SK-N-SH (cell line): Measurements from ENCODE around the gene KRTAP9-8. TPM values are rescaled to one million over a fixed set of nuclear protein-coding genes. Genes with fewer than 3 reads are reported as not detected.

Experiments
- CTCF ChIA-PET: fragments of 300-600, 350-600 bp; formaldehyde crosslinking; extraction: SDS; loops from one replicate; lab custom pipeline; 2021; lab: Yijun Ruan, JAX
- POLR2A ChIA-PET: fragments of 350-600 bp; sonication (Branson Sonifier 250); formaldehyde crosslinking; extraction: SDS; loops from one replicate; lab custom pipeline; 2020; ENCODE audit warnings: antibody characterized with exemption, inconsistent platforms; lab: Yijun Ruan, JAX
- DNase-seq: peaks from one replicate; pipeline ENCODE4 v3.0.0; 2012
- H2AFZ ChIP-seq: fragments of 200-600 bp; sonication (generic); 2 replicates; pipeline ENCODE4 v1.8.1; 2016; ENCODE audit warnings: antibody characterized with exemption, mild to moderate bottlenecking, low read depth
- H3F3A ChIP-seq: fragments of 200-600 bp; sonication (generic); replicated peaks from 2 replicates; pipeline ENCODE3; 2016; ENCODE audit warnings: antibody characterized with exemption, mild to moderate bottlenecking; ENCODE audit not compliant: insufficient read depth
- H3K27ac ChIP-seq, 2 experiments: fragments of 200-500 bp in 1 of 2; fragments of 200-600 bp in 1 of 2; sonication (Bioruptor generic) in 1 of 2; sonication (generic), shearing (Covaris generic) in 1 of 2; 2 replicates each; pipeline versions ENCODE4 v1.5.1 to v1.6.1; 2014 to 2016; ENCODE audit warnings: low read depth in 2 of 2, inconsistent platforms in 1 of 2, low read length in 1 of 2, mild to moderate bottlenecking in 1 of 2, mixed read lengths in 1 of 2
- H3K27me3 ChIP-seq: fragments of 200-600 bp; sonication (generic), shearing (Covaris generic); 2 replicates; pipeline ENCODE4 v1.6.1; 2016; ENCODE audit warnings: mixed run types; ENCODE audit not compliant: insufficient read depth
- H3K36me3 ChIP-seq, 2 experiments: fragments of 200-500 bp in 1 of 2; fragments of 200-600 bp in 1 of 2; sonication (Bioruptor generic) in 1 of 2; sonication (generic) in 1 of 2; replicated peaks in 1 of 2; 2 replicates each; pipeline versions ENCODE3 to v1.5.1; 2014 to 2016; ENCODE audit warnings: low read length in 1 of 2, mild to moderate bottlenecking in 1 of 2; ENCODE audit not compliant: insufficient read depth in 2 of 2, control insufficient read depth in 1 of 2
- H3K4me1 ChIP-seq, 2 experiments: fragments of 200-500 bp in 1 of 2; fragments of 200-600 bp in 1 of 2; sonication (Bioruptor generic) in 1 of 2; sonication (generic), shearing (Covaris generic) in 1 of 2; 2 replicates each; pipeline versions ENCODE4 v1.5.1 to v1.6.1; 2014 to 2016; ENCODE audit warnings: low read depth in 1 of 2, low read length in 1 of 2, mixed run types in 1 of 2; ENCODE audit not compliant: insufficient read depth in 2 of 2, control insufficient read depth in 1 of 2
- H3K4me2 ChIP-seq: fragments of 200-600 bp; sonication (generic), shearing (Covaris generic); 2 replicates; pipeline ENCODE4 v1.6.1; 2017; ENCODE audit warnings: mixed run types
- H3K4me3 ChIP-seq, 2 experiments: fragments of 200-500 bp in 1 of 2; fragments of 200-600 bp in 1 of 2; sonication (Bioruptor generic) in 1 of 2; sonication (generic), shearing (Covaris generic) in 1 of 2; 2 replicates each; pipeline versions ENCODE4 v1.5.1 to v1.8.1; 2014 to 2016; ENCODE audit warnings: low read depth in 2 of 2, inconsistent platforms in 1 of 2, low read length in 1 of 2, mild to moderate bottlenecking in 1 of 2, mixed read lengths in 1 of 2, moderate library complexity in 1 of 2
- H3K79me2 ChIP-seq: fragments of 200-600 bp; sonication (generic); 2 replicates; pipeline ENCODE4 v1.8.1; 2017; ENCODE audit warnings: mild to moderate bottlenecking; ENCODE audit not compliant: insufficient read depth
- H3K9ac ChIP-seq: fragments of 200-600 bp; sonication (generic); 2 replicates; pipeline ENCODE4 v1.6.1; 2017; ENCODE audit warnings: mixed run types
- H3K9me2 ChIP-seq: fragments of 200-600 bp; sonication (generic); 2 replicates; pipeline ENCODE4 v1.6.1; 2017; ENCODE audit warnings: mixed run types
- H3K9me3 ChIP-seq: fragments of 200-600 bp; sonication (generic); 2 replicates; pipeline ENCODE4 v1.6.1; 2017; ENCODE audit warnings: mixed run types, mild to moderate bottlenecking, moderate library complexity
- H4K20me1 ChIP-seq: fragments of 200-600 bp; sonication (generic); 2 replicates; pipeline ENCODE4 v1.6.1; 2017; ENCODE audit warnings: mild to moderate bottlenecking, mixed run types; ENCODE audit not compliant: insufficient read depth
- EP300 ChIP-seq, 2 experiments: IDR thresholded peaks; 2 replicates each; pipeline versions ENCODE4 v1.4.0 to v1.6.1; 2012; ENCODE audit warnings: borderline replicate concordance in 1 of 2, low read depth in 1 of 2, low read length in 1 of 2
- EZH2phosphoT487 ChIP-seq: fragments of 200-600 bp; sonication (generic); IDR thresholded peaks from 2 replicates; pipeline ENCODE4 v1.6.1; 2017; ENCODE audit warnings: low read depth, mixed run types, mild to moderate bottlenecking, antibody characterized with exemption, moderate library complexity, borderline replicate concordance
- FOSL2 ChIP-seq: IDR thresholded peaks from 2 replicates; pipeline ENCODE4 v1.4.0; 2012; ENCODE audit warnings: low read depth, mild to moderate bottlenecking, moderate library complexity, borderline replicate concordance
- FOXM1 ChIP-seq: IDR thresholded peaks from 2 replicates; pipeline ENCODE4 v1.4.0; 2012; ENCODE audit warnings: low read depth, mild to moderate bottlenecking
- GATA2 ChIP-seq: sonication (generic); formaldehyde crosslinking; IDR thresholded peaks from 2 replicates; pipeline ENCODE4 v1.5.0; 2020; ENCODE audit warnings: mild to moderate bottlenecking, missing genetic modification reagents
- JUND ChIP-seq: IDR thresholded peaks from 2 replicates; pipeline ENCODE4 v1.4.0; 2012
- MXI1 ChIP-seq: IDR thresholded peaks from 2 replicates; pipeline ENCODE4 v1.6.1; 2012; ENCODE audit warnings: mild to moderate bottlenecking, low read depth, low read length, improper control_type of control experiment
- NRF1 ChIP-seq: IDR thresholded peaks from 2 replicates; pipeline ENCODE4 v1.6.1; 2012; ENCODE audit warnings: low read depth, mild to moderate bottlenecking, low read length
- POLR2AphosphoS5 ChIP-seq: IDR thresholded peaks from 2 replicates; pipeline ENCODE4 v1.6.1; 2012; ENCODE audit warnings: low read depth, low read length
- SMC3 ChIP-seq: IDR thresholded peaks from 2 replicates; pipeline ENCODE4 v1.6.1; 2012; ENCODE audit warnings: low read depth, low read length, improper control_type of control experiment
- TCF12 ChIP-seq: IDR thresholded peaks from 2 replicates; pipeline ENCODE4 v1.4.0; 2012
- USF2 ChIP-seq: fragments of 150-350 bp; IDR thresholded peaks from 2 replicates; pipeline ENCODE4 v1.6.1; 2017; ENCODE audit warnings: antibody characterized with exemption, low read length, low read depth, borderline replicate concordance
- YY1 ChIP-seq: IDR thresholded peaks from 2 replicates; pipeline ENCODE4 v1.4.0; 2012; ENCODE audit warnings: low read depth, mild to moderate bottlenecking
- WGBS: methylation state at CpG from one replicate; pipeline ENCODE4 v1.1.6; 2017; ENCODE audit warnings: low lambda C conversion rate; 5-methylcytosine and 5-hydroxymethylcytosine counted together
- polyA plus RNA-seq, 3 experiments: library from polyadenylated mRNA; depleted of rRNA; stranded (reverse); fragments of >200 nt; gene quantifications; 2 replicates each; pipeline ENCODE4 v1.2.3, GENCODE V29; 2012
- TF ChIP-seq, protein P1 (sequence below): fragments of 150-350 bp; IDR thresholded peaks from 2 replicates; pipeline ENCODE4 v1.6.1; 2016; ENCODE audit warnings: mild to moderate bottlenecking, low read depth, low read length
- TF ChIP-seq, protein P2 (sequence below): fragments of 200-600 bp; sonication (generic); IDR thresholded peaks from 2 replicates; pipeline ENCODE4 v1.6.1; 2017; ENCODE audit warnings: antibody characterized with exemption, mild to moderate bottlenecking, moderate library complexity

KRTAP9-8 gene
- polyA plus RNA-seq, 1 of the 3 experiments (the other 2 are of a cell fraction) = not detected

DNA sequence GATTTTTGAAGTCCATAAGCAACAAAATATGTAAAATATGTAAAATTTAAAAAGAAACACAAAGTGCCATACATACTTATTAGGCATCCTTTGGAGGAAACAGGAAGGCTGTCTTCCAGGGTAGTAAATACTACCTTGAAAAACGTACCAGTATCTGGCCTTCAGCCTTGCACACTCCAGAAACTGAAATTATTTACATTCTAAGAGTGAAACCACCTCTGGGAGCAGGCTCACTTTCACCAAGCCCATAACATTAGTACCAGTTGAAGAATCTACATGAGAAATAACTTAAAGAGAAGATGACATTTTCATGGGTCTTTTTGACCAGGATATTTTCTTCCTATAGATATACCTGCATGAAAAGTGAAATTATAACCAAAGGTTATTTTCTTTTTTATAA is 41.7 kb upstream of the KRTAP9-8 start:
- TF ChIP-seq FOXM1 = no peak
- TF ChIP-seq YY1 = no peak
- no peak for TF ChIP-seq FOSL2
- TF ChIP-seq NRF1 = no peak
- TF ChIP-seq, protein P1, sequence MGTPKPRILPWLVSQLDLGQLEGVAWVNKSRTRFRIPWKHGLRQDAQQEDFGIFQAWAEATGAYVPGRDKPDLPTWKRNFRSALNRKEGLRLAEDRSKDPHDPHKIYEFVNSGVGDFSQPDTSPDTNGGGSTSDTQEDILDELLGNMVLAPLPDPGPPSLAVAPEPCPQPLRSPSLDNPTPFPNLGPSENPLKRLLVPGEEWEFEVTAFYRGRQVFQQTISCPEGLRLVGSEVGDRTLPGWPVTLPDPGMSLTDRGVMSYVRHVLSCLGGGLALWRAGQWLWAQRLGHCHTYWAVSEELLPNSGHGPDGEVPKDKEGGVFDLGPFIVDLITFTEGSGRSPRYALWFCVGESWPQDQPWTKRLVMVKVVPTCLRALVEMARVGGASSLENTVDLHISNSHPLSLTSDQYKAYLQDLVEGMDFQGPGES = no peak
- no peak for TF ChIP-seq EP300 (IDR thresholded peaks at IDR 0.05; ENCODE audit: borderline replicate concordance in 1 of 2, low read depth in 1 of 2, low read length in 1 of 2)
- no peak for TF ChIP-seq TCF12
- TF ChIP-seq POLR2AphosphoS5 = no peak
- TF ChIP-seq USF2 = no peak
- no peak for TF ChIP-seq JUND
- TF ChIP-seq, protein P2, sequence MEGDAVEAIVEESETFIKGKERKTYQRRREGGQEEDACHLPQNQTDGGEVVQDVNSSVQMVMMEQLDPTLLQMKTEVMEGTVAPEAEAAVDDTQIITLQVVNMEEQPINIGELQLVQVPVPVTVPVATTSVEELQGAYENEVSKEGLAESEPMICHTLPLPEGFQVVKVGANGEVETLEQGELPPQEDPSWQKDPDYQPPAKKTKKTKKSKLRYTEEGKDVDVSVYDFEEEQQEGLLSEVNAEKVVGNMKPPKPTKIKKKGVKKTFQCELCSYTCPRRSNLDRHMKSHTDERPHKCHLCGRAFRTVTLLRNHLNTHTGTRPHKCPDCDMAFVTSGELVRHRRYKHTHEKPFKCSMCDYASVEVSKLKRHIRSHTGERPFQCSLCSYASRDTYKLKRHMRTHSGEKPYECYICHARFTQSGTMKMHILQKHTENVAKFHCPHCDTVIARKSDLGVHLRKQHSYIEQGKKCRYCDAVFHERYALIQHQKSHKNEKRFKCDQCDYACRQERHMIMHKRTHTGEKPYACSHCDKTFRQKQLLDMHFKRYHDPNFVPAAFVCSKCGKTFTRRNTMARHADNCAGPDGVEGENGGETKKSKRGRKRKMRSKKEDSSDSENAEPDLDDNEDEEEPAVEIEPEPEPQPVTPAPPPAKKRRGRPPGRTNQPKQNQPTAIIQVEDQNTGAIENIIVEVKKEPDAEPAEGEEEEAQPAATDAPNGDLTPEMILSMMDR = no peak
- no peak for TF ChIP-seq MXI1
- no peak for TF ChIP-seq GATA2
- no peak for TF ChIP-seq EZH2phosphoT487
- no peak for TF ChIP-seq SMC3
- H3K36me3 ChIP-seq = no peaks in the 10 kb centered on the region
- H3K9me3 ChIP-seq = no peaks in the 10 kb centered on the region
- ChIA-PET CTCF (no interaction called here), POLR2A (no interaction called here)
- H3K9ac ChIP-seq = no peak overlapping the region
- no peak overlapping the region for H3K4me2 ChIP-seq
- 8% methylated on average over 1 of the region's 1 CpG for WGBS
- H3K9me2 ChIP-seq = no peaks in the 10 kb centered on the region
- no peaks in the 10 kb centered on the region for H4K20me1 ChIP-seq
- no peak overlapping the region for H3K27ac ChIP-seq
- no peaks in the 10 kb centered on the region for H3K4me1 ChIP-seq
- H2AFZ ChIP-seq = no peak overlapping the region
- no peaks in the 10 kb centered on the region for H3F3A ChIP-seq
- no peak for DNase-seq
- no peaks in the 10 kb centered on the region for H3K79me2 ChIP-seq
- no peaks in the 10 kb centered on the region; the same call in 1 of the 2 replicates for H3K27me3 ChIP-seq
- H3K4me3 ChIP-seq = no peak overlapping the region
